BE2C (cell line): ENCODE results near the gene METTL14. TPM values are rescaled to one million over a fixed set of nuclear protein-coding genes. Genes with fewer than 3 reads are reported as not detected.
"Not testable (repeated sequence)": the region's sequence is repeated elsewhere in the genome, so short reads cannot be mapped to it uniquely, and the experiment has no call there.

Source experiments
- DNase-seq: peaks from one replicate; pipeline ENCODE4 v3.0.0-alpha.2; 2020
- H3K27me3 ChIP-seq: fragments of 250-450 bp; sonication (Bioruptor Pico); 2 replicates; pipeline ENCODE4 v1.5.1; 2020; ENCODE audit warnings: mild to moderate bottlenecking
- H3K36me3 ChIP-seq: fragments of 250-450 bp; sonication (Bioruptor Pico); 2 replicates; pipeline ENCODE4 v1.5.1; 2020; ENCODE audit warnings: mild to moderate bottlenecking
- H3K4me1 ChIP-seq: fragments of 250-450 bp; sonication (Bioruptor Pico); 2 replicates; pipeline ENCODE4 v1.5.1; 2020
- H3K4me3 ChIP-seq: 2 replicates; pipeline ENCODE4 v1.5.1; 2011; ENCODE audit warnings: low read depth, low read length
- H3K9me3 ChIP-seq: fragments of 250-450 bp; sonication (Bioruptor Pico); 2 replicates; pipeline ENCODE4 v1.5.1; 2020
- CTCF ChIP-seq: IDR thresholded peaks from 2 replicates; pipeline ENCODE4 v1.5.1; 2012; ENCODE audit warnings: mild to moderate bottlenecking, low read depth, low read length
- polyA plus RNA-seq: library from polyadenylated mRNA; unstranded; fragments of >200 nt; gene quantifications from one replicate; pipeline ENCODE4 v1.2.1, GENCODE V29; 2012; ENCODE audit warnings: low read depth, missing spikeins; ENCODE audit not compliant: insufficient read length, insufficient read depth

Gene METTL14
- polyA plus RNA-seq = 18.5 TPM

GRCh38 chr4:118684873-118685811, at the start of gene METTL14:
TSS of gene METTL14 (plus strand) at chr4:118685392. CDS start at chr4:118685535, 143 bp downstream.
- peak; percentile 95 for DNase-seq

GRCh38 chr4:118636126-118636525, 49.1 kb upstream of the METTL14 start:
- DNase-seq, H3K27me3 ChIP-seq, H3K4me3 ChIP-seq, H3K4me1 ChIP-seq, H3K36me3 ChIP-seq, H3K9me3 ChIP-seq: not testable (repeated sequence)

More at GRCh38 chr4:118684873-118685811, at the start of gene METTL14:
- peaks cover 21% of the 10 kb centered on the region for H3K36me3 ChIP-seq
- H3K27me3 ChIP-seq = no peaks in the 10 kb centered on the region
- peak within 1 kb of the TSS; percentile 91 for H3K4me3 ChIP-seq
- no peak for TF ChIP-seq CTCF
- no peaks in the 10 kb centered on the region for H3K9me3 ChIP-seq
- H3K4me1 ChIP-seq = peaks cover 3% of the 10 kb centered on the region; the same call in 1 of the 2 replicates

DNA sequence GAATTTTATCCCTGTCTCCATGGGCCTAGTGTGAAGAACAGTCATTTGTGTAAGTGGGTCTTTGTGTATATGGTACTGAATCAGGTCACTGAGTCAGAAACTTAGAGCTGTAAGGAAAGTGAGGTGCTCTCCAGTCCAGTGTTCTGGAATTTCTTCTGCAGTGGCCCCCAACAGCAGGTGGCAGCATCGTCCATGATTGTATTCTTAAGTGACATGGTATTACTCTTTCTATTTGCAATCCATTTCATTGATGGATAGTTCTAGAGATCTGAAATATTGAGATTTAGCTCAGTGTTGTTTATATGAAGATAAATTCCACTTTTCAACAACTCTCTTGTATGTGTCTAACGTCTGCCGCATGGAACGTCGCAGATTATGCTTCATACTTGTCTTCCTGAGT, 20.5 kb upstream of the METTL14 start:
- not testable (repeated sequence) for H3K4me3 ChIP-seq, H3K9me3 ChIP-seq, H3K27me3 ChIP-seq, H3K4me1 ChIP-seq, H3K36me3 ChIP-seq
- peak; percentile 50 for TF ChIP-seq CTCF
- DNase-seq = peak; percentile 74

GRCh38 chr4:118669220-118669619, 16.0 kb upstream of the METTL14 start:
- not testable (repeated sequence) for H3K9me3 ChIP-seq, H3K36me3 ChIP-seq, H3K4me3 ChIP-seq, H3K27me3 ChIP-seq, DNase-seq
- H3K4me1 ChIP-seq = peaks cover 11% of the 10 kb centered on the region

DNA sequence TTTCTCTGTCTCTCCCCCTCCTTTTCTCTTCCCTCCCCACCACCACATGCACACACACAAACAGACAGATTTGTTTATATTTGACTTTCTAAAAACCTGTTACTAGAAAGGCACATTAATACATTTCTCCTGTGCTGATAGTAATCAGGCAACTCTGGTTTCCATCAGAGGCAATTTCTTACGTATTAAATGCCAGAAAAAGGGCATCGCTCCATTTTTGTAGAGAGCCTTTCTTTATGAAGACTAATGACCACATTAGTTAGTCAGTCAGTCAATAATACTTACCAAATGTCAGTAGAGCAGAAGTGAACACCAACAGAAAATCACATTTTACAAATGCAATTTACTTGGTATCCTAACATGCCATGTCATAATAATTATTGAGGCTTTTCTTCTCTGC, 14.2 kb upstream of the METTL14 start:
- H3K9me3 ChIP-seq, H3K27me3 ChIP-seq, H3K36me3 ChIP-seq, H3K4me3 ChIP-seq: not testable (repeated sequence)
- H3K4me1 ChIP-seq = peaks cover 11% of the 10 kb centered on the region
- DNase-seq = peak; percentile 33

GRCh38 chr4:118676128-118676527, 9.1 kb upstream of the METTL14 start:
- Histone ChIP-seq H3K4me1 (peaks cover 8% of the 10 kb centered on the region), H3K27me3 (no peaks in the 10 kb centered on the region), H3K4me3 (no peak overlapping the region), H3K9me3 (no peaks in the 10 kb centered on the region), H3K36me3 (no peaks in the 10 kb centered on the region)
- DNase-seq = no peak
- TF ChIP-seq CTCF = peak; percentile 49

DNA sequence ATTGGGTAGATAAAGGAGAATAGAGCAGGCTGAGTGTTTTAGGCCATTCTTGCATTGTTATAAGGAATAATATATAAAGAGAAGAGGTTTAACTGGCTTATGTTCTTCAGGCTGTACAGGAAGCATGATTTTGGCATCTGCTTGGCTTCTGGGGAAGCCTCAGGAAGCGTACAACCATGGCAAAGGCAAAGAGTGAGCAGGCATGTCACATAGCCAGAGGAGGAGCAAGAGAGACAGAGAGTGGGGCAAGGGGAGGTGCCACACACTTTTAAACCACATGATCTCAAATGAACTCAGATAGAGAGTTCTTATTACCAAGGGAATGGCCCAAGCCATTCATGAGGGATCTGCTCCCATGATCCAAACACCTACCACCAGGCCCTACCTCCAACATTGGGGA, 4.4 kb upstream of the METTL14 start:
- DNase-seq = peak; percentile 17
- H3K4me1 ChIP-seq = no peaks in the 10 kb centered on the region
- no peaks in the 10 kb centered on the region for H3K36me3 ChIP-seq
- no peaks in the 10 kb centered on the region for H3K27me3 ChIP-seq
- no peak overlapping the region for H3K4me3 ChIP-seq
- no peaks in the 10 kb centered on the region for H3K9me3 ChIP-seq
- TF ChIP-seq CTCF = no peak
